ENCODE data around the gene SLC12A7.
"Not testable (repeated sequence)": the region's sequence is repeated elsewhere in the genome, so short reads cannot be mapped to it uniquely, and the experiment has no call there.

Gene SLC12A7

GRCh38 chr5:1111727-1112289 is at the start of gene SLC12A7:
Gene SLC12A7, minus strand, starts transcription at chr5:1112063. Its CDS starts 72 bp downstream, at chr5:1111991.
- in situ Hi-C loops (cut with MboI; ENCODE audit: low sequenced_read_pairs): no loop called here

- in situ Hi-C loops (cut with MboI; ENCODE audit: low sequenced_read_pairs): no loop called here
Observed at GRCh38 chr5:1161108-1161832, 49.4 kb upstream of the SLC12A7 start.

GRCh38 chr5:1159774-1160406 is 48.0 kb upstream of the SLC12A7 start:
- in situ Hi-C loops (cut with MboI; ENCODE audit: low sequenced_read_pairs): no loop called here

GRCh38 chr5:1159341-1159675 is 47.4 kb upstream of the SLC12A7 start:
- in situ Hi-C loops (cut with MboI; ENCODE audit: low sequenced_read_pairs): no loop called here

- in situ Hi-C loops (cut with MboI; ENCODE audit: low sequenced_read_pairs): no loop called here
Observed at GRCh38 chr5:1158647-1159340, 46.9 kb upstream of the SLC12A7 start.

- in situ Hi-C loops (cut with MboI; ENCODE audit: low sequenced_read_pairs): not testable (repeated sequence)
Observed at GRCh38 chr5:1157461-1157986, 45.7 kb upstream of the SLC12A7 start.

- in situ Hi-C loops (cut with MboI; ENCODE audit: low sequenced_read_pairs): no loop called here
Observed at GRCh38 chr5:1156754-1157460, 45.0 kb upstream of the SLC12A7 start.

GRCh38 chr5:1156033-1156753 is 44.3 kb upstream of the SLC12A7 start:
- in situ Hi-C loops (cut with MboI; ENCODE audit: low sequenced_read_pairs): no loop called here

- in situ Hi-C loops (cut with MboI; ENCODE audit: low sequenced_read_pairs): no loop called here
Observed at GRCh38 chr5:1155191-1156032, 43.5 kb upstream of the SLC12A7 start.

GRCh38 chr5:1153428-1153827 is 41.6 kb upstream of the SLC12A7 start:
- in situ Hi-C loops (cut with MboI; ENCODE audit: low sequenced_read_pairs): no loop called here

GRCh38 chr5:1152771-1153282 is 41.0 kb upstream of the SLC12A7 start:
- in situ Hi-C loops (cut with MboI; ENCODE audit: low sequenced_read_pairs): no loop called here

- in situ Hi-C loops (cut with MboI; ENCODE audit: low sequenced_read_pairs): no loop called here
Observed at GRCh38 chr5:1152156-1152555, 40.3 kb upstream of the SLC12A7 start.

GRCh38 chr5:1151316-1151715 is 39.5 kb upstream of the SLC12A7 start:
- in situ Hi-C loops (cut with MboI; ENCODE audit: low sequenced_read_pairs): no loop called here

GRCh38 chr5:1150866-1151265 is 39.0 kb upstream of the SLC12A7 start:
- in situ Hi-C loops (cut with MboI; ENCODE audit: low sequenced_read_pairs): no loop called here

GRCh38 chr5:1144638-1145396 is 33.0 kb upstream of the SLC12A7 start:
- in situ Hi-C loops (cut with MboI; ENCODE audit: low sequenced_read_pairs): no loop called here

GRCh38 chr5:1144089-1144488 is 32.2 kb upstream of the SLC12A7 start:
- in situ Hi-C loops (cut with MboI; ENCODE audit: low sequenced_read_pairs): no loop called here

- in situ Hi-C loops (cut with MboI; ENCODE audit: low sequenced_read_pairs): no loop called here
Observed at GRCh38 chr5:1143670-1143951, 31.7 kb upstream of the SLC12A7 start.

GRCh38 chr5:1142886-1143669 is 31.2 kb upstream of the SLC12A7 start:
- in situ Hi-C loops (cut with MboI; ENCODE audit: low sequenced_read_pairs): no loop called here
